NCI-H460 (cell line): Measurements from ENCODE around the gene HSBP1L1. TPM values are rescaled to one million over a fixed set of nuclear protein-coding genes. Genes with fewer than 3 reads are reported as not detected.

Experiments
- DNase-seq: peaks from one replicate; pipeline ENCODE4 v3.0.0-alpha.2; 2016; ENCODE audit warnings: low read depth; ENCODE audit errors: extremely low read depth
- total RNA-seq: library from RNA; depleted of rRNA; stranded (reverse); fragments of >200 nt; shearing (Covaris generic); gene quantifications from 2 replicates; pipeline ENCODE4 v1.2.3, GENCODE V29; 2014

Gene HSBP1L1
- total RNA-seq, 1 experiment from 2014 or later = 38.6 TPM

DNA sequence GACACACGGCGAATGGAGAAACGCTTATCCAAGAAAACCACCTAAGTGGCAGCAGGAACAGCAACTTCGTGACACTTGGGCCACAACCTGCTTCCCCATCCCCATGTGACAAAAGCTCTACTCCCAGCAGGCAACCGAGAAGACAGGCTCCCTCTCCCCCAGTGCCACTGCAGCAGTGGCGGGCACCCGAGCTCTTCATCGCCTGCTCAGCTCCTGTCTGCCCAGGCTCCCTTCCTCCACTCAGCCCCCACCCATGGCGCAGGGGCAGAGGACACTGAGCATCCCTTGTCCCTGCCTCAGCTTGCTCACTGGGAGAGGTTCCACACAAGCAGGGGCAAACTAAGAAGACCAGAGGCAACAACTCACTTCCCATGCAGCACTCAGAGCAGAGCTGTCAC lies 35.9 kb upstream of the HSBP1L1 start:
- no peak for DNase-seq

DNA sequence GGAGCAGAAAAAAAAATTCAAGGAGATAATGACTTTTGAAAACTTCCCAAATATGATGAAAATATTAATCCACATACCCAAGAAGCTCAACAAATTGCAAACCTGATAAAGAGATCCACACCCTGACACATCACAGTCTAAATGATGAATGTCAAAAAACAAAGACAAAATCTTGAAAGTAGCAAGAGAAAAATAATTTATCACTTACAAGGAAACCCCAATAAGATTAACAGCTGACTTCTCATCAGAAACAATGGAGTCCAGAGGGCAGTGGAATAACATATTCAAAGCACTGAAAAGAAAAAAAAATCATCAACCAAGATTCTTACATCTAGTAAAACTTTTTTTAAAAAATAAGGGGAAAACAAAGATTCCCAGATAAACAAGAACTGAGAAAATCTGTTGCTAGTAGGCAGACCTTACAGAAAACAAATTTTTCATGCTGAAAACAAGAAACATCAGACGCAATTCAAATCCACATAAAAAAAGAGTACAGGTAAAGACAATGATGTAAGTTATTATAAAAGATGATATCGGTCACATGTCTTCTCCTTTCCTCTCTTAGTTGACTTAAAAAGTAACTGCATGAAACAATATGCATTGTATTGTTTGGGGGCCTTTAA lies 34.3 kb upstream of the HSBP1L1 start:
- DNase-seq = no peak

DNA sequence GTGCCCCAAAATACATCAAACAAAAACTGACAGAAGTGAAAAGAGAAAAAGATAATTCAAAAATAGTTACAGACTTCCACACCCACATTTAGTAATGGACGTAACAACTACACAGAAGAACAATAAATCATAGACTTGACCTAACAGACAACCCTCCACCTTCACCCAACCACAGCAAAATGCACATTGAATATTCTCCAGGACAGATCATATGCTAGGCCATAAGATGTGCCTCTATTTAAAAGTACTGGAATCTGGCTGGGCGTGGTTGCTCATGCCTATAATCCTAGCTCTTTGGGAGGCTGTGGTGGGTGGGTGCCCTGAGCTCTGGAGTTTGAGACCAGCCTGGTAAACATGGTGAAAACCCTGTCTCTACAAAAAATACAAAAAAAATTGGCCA lies 33.0 kb upstream of the HSBP1L1 start:
- DNase-seq = no peak

DNA sequence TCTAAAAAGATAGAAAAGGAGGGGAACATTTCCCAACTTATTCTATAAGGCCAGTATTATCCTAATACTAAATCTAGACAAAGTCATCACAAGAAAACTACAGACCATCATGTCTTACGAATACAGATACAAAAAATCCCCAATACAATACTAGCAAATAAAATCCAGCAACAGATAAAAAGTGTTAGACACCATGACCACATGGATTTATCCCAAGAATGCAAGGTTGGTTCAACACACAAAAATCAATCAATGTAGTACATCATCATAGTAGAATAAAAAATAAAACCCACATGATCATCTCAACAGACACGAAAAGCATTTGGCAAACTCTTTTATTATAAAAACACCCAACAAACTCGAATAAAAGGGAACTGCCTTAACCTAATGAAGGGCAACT lies 31.5 kb upstream of the HSBP1L1 start:
- no peak for DNase-seq

DNA sequence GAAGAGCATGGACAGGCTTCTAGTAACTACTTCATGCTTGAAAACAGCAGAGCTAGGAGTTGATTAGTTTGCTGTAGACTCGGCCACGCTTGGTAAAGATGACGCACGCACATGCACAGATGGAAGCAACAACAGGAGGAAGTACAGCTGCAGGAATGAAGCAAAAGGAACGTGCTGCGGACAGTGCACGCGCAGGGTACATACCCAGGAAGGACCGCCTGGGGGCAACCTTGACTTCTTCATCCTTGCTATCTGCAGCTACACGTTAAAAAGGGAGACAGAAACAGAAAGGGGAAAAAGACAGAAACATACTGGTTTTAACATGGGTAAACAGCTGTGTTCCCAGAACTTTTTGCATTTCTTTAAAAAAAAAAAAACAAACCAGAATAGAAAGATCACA lies 30.7 kb upstream of the HSBP1L1 start:
- no peak for DNase-seq

DNA sequence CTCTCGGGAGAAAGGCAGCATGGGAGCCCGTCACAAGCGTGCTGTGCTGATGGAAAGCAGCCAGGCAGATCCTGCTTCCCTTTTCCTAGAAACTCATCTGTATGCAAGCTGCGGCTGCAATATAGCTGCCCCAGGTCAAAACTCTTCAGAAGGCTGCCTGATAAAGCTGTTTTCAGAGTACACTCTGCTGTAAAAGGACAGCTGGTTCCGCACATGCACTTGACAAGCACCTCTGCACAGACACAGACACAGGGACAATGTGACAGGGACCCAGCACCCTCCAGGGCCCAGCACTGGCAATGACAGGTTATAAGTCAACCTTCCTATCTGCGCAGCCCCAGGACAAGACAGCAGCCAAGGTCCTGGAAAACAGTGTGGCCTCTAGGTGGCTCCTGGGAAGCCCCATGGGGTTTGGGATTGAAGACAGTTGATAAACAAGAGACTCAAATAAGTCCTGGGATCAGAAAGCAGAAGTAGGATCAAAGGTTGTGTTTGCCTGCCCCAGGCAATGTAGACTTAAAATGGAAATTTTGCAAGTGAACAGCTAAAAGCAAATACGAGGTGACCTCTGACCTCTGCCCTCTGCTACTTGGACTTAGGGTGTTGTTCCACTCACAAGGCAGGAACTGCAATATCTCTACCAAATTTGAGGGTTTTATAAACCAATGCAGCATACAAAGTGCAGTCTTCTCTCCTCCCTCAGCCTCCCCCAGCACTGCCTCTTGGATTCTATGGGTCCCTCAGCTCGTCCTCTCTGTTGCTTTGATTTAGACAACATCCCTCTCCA lies 29.9 kb upstream of the HSBP1L1 start:
- DNase-seq = no peak

DNA sequence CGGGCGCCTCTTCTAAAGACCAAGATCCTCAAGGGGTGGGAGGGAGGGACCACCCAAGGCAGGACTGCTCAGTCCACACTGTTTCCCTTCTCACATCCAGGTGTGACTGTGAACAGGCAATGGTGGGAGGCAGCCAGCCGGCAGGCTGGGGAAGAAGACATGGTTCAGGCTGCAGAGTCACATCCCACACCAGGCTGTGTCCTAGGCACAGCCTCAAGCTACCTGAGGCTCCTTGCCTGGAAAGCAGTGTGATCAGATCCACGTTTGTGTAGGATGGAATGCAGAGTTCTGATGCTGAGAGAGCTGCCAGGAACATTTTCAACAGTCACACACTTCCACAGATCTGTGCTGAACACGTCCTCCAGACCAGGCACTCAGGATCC lies 29.4 kb upstream of the HSBP1L1 start:
- DNase-seq = no peak

DNA sequence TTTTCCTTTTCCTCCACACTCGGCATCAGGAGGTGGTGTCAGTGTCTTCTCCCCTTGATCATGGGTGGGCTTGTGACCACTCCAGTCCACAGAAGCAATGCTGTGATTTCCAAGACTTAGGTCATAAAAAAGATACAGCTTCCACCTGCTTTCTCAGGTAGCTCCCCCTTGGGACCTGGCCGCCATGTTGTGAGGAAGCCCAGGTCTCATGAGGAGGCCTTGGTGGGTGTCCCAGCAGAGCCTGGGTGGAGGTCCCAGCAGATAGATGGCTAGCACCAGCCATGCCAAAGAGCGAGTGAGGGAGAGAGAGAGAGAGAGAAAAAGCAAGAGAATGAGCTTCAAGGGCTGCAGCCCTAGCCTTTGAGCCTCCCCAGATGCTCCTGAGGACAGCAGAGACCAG lies 28.9 kb upstream of the HSBP1L1 start:
- no peak for DNase-seq

DNA sequence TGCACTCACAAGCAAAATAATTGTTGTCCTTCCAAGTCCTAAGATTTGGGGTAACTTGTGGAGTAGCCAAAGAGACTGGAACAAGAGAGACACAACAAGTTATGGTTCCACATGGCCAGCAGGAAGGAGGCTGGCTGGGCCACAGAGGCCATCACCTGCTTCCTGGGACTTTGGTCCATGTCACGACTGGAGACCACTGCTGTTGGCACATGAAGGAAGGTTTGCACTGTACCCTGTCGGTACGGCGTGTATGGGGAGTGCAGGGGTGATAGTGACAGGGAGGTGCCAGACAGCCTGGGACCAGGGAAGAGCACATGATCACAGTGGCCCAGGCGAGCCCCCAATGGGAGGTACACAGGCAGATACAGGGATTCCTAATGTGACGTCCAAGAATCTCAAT lies 28.5 kb upstream of the HSBP1L1 start:
- no peak for DNase-seq

DNA sequence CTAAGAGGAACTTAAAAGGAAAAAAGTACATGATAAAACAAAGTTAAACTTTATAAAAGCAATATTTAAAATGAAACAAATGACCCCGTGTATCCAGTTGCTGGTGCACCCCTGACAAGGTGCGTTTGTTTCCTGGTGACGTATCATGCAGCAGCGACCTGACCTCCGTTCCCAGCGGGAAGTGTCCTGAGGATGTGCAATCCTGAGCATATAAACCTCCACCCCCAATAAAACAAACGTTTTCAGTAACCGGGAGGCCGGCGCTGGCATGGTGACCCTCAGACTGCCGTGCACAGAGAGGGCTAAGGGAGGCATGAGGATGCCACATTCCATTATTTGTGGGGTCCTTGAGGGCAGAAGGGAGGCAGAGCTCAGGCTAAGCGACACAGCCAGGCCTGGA lies 27.8 kb upstream of the HSBP1L1 start:
- no peak for DNase-seq

DNA sequence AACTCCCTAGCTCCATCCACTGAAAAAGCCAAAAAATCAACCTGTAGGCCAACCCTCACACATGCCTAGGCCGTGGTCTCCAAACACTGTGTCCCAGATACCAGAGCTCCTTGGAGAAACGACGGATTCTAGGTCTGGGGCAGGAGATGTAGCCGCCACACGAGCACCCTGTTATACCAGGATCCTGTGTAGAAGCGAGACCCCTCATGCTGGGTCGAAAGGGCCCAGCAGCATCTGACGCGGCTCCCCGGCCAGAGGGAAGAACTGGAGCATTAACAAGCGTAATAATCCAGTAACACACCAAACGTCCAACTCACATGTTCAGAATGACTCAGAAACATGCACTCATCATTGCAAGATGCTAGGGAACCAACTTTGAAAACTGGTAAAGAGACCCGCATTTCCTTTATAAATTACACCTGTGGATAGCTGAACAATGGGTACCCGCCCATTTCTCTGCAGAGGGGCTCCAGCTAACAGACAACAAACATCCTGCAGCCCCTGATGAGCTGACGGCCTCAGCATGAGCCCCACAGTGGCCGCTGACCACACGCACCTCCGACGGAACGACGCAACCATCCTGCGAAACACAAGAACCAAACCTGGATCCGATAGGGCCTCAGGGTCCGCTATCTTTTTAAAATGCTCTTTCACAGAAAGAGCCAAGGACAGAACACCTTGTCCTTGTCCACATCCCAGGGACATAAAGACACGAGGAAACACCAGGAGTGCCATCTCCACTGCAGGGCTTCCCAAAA lies 27.2 kb upstream of the HSBP1L1 start:
- no peak for DNase-seq

DNA sequence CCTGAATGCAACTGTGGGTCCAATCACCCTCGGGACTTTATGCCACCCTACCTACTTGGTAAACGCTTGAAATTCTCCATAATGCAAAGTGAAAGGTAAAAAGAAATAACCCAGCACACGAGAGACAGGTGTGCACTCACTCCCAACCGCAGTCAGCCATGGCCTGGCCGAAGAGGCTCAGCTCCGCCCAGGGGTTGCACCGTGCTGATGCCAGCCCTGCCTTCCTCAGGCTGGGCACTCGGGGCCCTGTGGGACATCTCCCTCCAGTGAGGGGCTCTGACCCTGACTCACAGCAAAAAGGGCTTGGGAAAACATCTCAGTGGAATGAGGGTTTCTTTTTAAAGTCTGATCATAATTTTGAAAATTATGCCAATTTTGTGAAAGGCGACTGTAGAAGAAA lies 26.2 kb upstream of the HSBP1L1 start:
- DNase-seq = no peak

DNA sequence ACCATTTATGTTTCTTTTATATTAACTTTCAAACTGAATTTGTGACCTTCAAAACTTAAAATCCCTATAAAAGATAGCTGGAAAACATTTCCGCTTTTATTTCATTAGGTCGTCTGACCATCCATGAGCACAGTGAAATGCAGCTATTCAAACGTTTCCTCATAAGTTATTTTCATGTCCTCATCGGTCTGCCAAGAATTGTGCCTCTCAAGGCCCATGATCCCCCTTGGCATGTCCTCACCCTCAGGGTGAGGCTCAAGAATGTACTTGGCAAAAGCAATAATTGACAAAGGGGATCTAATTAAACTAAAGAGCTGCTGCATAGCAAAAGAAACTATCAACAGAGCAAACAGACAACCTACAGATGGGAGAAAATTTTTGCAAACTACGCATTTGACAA lies 25.3 kb upstream of the HSBP1L1 start:
- no peak for DNase-seq

DNA sequence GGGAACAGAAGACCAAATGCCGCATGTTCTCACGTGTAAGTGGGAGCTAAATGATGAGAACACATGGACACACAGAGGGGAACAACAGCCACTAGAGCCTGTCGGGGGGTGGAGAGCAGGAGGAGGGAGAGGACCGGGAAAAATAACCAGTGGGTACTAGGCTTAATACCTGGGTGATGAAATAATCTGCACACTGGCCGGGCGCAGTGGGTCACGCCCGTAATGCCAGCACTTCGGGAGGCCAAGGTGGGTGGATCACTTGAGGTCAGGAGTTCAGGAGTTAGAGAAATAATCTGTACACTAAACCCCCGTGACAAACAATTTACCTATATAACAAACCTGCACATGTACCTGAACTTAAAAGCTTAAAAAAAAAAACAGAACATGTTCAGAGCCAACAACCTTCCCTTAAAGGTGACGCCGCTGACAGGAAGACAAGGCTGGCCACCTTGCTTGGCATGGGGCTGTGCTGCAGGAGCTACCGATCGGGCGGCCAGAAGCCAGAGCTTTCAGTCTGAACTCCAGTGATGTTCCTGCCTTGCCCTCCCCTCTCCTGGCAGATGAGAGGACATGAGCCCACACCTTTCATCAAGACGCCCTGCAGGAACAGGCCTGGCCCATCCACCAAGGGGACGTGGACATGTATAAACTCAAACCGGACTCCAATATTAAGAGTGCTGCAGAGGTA lies 24.2 kb upstream of the HSBP1L1 start:
- no peak for DNase-seq

DNA sequence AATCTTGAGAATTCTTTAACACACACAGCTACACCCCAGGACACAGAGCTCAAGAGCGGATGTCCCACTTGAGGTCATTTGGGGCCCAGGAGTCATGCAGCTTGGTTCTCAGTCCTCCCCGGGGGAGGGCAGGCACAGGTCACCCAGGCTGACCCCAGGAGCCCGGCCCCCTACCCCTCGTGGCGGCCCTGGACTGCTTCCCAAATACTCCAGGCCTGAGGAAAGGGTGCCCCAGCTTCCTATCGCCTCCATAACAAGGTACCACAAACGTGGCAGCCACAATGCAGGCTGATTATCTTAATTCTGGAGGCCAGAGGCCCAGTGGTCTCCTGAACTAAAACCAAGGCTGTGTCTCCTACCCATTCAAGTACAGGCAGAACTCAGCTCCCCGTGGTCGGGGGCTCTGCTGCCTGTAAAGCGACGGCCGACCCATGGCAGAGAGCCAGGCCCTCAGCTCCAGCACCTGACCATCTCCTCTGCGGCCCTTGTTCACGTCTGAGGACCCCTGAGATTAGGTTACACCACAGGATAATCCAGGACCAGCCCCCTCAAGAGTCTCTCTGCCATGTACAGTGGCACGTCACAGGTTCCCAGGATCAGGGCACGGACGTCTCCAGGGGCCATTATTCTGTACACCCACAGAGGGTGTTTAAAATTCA lies 23.5 kb upstream of the HSBP1L1 start:
- DNase-seq = no peak

DNA sequence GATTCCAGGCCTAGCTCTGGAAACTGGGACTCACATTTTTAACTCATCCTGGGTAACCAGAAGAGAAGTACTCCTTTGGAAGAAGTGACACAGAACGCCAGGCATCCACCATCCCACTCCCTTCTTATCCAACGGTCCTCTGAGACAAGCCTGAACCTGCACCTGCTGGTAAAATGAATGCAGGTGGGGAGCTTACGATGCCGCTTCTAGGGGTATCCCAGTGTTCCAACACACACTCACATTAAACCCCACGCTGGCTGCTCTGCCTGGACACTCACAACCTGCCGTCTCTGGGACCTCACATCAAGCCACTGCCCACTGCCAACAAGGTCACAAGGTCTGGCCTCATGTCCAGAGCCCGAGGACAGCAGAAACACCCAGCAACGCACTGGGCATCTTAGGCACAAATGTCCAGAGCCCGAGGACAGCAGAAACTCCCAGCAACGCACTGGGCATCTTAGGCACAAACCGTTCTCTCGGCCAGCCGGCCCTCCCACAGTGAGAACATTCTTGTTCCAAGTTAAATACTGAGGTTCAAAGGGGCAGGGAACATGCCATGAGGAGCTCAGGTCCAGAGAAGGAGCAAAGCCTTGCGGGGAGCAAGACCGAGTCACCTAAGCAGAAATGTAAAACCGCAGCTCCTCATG lies 22.8 kb upstream of the HSBP1L1 start:
- DNase-seq = no peak

DNA sequence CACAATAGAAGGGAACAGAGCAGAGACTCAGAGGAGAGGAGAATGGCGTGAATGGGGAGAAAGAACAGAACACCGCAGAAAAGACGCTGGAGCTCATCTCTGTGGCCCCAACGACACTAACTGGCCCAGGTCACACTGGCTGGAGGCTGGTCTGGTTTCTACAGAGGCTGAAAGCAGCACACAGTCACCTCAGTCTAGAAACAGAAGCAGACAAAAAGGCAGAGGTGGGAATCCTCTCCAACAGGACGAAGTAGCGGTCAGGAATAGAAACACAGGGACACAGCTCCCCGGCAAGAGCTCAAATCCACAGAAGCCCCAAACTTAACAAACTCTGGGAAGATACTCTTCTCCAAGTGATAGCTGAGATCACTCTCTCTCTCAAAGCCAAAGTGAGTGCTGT lies 22.2 kb upstream of the HSBP1L1 start:
- DNase-seq = no peak

DNA sequence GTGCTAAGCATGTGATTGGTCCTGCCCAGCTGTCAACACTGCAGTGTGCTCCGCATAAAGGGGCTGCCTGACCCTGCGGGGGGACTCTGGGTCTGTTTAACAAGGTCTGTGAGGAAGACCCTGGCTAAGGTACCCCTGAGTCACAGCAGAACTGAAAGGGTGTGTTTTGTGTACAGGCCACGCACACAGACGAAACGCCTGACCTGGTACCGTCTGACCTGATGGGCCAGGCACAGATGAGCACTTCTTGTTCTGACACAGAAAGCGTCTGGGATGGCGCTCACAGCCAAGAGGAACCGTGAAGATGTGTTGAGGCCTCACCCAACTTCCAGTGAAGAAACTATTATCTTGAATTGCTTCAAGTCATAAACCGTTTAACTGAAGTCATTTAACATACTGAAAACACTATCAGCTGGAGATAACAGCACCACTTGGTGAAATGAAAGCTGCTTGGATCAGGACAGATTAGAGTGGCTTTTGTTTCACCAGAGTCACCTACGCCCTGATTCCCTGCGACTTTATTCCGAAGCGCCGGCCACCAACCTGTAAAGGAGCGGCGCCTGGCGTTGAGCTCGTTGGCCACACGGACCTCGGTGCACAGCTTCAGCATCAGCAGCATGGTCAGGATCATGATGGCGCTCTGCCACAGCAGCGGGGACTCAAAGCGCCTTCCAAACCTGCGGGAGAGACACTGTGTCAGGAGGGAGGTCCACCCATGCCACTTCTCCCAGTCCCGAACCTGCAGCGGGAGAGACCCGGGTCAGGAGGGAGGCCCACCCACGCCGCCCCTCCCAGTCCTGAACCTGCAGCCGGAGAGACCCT lies 21.4 kb upstream of the HSBP1L1 start:
- DNase-seq = no peak

DNA sequence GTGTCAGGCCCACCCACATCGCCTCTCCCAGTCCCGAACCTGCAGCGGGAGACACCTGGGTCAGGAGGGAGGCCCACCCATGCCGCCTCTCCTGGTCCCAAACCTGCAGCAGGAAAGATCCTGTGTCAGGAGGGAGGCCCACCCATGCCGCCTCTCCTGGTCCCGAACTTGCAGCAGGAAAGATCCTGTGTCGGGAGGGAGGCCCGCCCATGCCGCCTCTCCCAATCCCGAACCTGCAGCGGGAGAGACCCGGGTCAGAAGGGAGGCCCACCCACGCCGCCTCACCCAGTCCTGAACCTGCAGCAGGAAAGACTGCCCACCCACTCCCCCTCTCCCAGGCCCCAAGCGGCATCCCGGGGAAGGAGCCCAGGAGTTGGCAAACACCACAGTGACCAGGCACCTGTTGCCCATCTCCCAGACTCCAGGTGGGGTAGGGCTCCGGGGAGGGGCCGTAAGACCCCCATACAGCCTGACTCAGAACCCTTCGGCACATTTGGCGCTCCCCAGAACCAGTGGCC lies 20.8 kb upstream of the HSBP1L1 start:
- no peak for DNase-seq
